Hepatocyte (in vitro differentiated cells): ENCODE measurements around the gene CNTNAP2. TPM values are rescaled to one million over a fixed set of nuclear protein-coding genes. Genes with fewer than 3 reads are reported as not detected.

Experiments used
- DNase-seq: peaks from one replicate; pipeline ENCODE4 v3.0.0-alpha.2; 2016; ENCODE audit warnings: low spot score
- H2AFZ ChIP-seq: fragments of 200-600 bp; sonication (generic); 2 replicates; pipeline ENCODE4 v1.6.0; 2016; ENCODE audit warnings: antibody characterized with exemption, mild to moderate bottlenecking
- H3K27ac ChIP-seq: fragments of 200-600 bp; sonication (generic); 2 replicates; pipeline ENCODE4 v1.5.1; 2016; ENCODE audit warnings: mild to moderate bottlenecking
- H3K27me3 ChIP-seq: fragments of 200-600 bp; sonication (generic); 2 replicates; pipeline ENCODE4 v1.6.1; 2016
- H3K36me3 ChIP-seq: fragments of 200-600 bp; sonication (generic); replicated peaks from 2 replicates; pipeline ENCODE4 v1.5.1; 2016; ENCODE audit warnings: low read depth; ENCODE audit not compliant: insufficient read depth
- H3K4me1 ChIP-seq: fragments of 200-600 bp; sonication (generic); 2 replicates; pipeline ENCODE4 v1.5.1; 2016; ENCODE audit warnings: mild to moderate bottlenecking, moderate library complexity; ENCODE audit not compliant: insufficient read depth
- H3K4me2 ChIP-seq: fragments of 200-600 bp; sonication (generic); 2 replicates; pipeline ENCODE4 v1.6.0; 2016
- H3K4me3 ChIP-seq: fragments of 200-600 bp; sonication (generic); 2 replicates; pipeline ENCODE4 v1.5.1; 2016; ENCODE audit warnings: mild to moderate bottlenecking
- H3K79me2 ChIP-seq: fragments of 200-600 bp; sonication (generic); 2 replicates; pipeline ENCODE4 v1.6.0; 2017; ENCODE audit warnings: mild to moderate bottlenecking
- H3K9me2 ChIP-seq: fragments of 200-600 bp; sonication (generic); replicated peaks from 2 replicates; pipeline ENCODE4 v1.6.0; 2017; ENCODE audit warnings: mild to moderate bottlenecking; ENCODE audit not compliant: insufficient read depth
- H3K9me3 ChIP-seq: fragments of 200-600 bp; sonication (generic); 2 replicates; pipeline ENCODE4 v1.5.1; 2016; ENCODE audit warnings: low read depth, mild to moderate bottlenecking
- H4K20me1 ChIP-seq: fragments of 200-600 bp; sonication (generic); 2 replicates; pipeline ENCODE4 v1.6.0; 2016; ENCODE audit warnings: mild to moderate bottlenecking; ENCODE audit not compliant: insufficient read depth, poor library complexity, severe bottlenecking
- CTCF ChIP-seq: fragments of 200-600 bp; sonication (generic); IDR thresholded peaks from 2 replicates; pipeline ENCODE4 v1.5.1; 2016; ENCODE audit warnings: antibody characterized with exemption, mild to moderate bottlenecking; ENCODE audit not compliant: poor library complexity
- EZH2 ChIP-seq: fragments of 200-600 bp; sonication (generic); IDR thresholded peaks from 2 replicates; pipeline ENCODE4 v1.6.1; 2016; ENCODE audit warnings: antibody characterized with exemption, mild to moderate bottlenecking, borderline replicate concordance
- EZH2phosphoT487 ChIP-seq: fragments of 200-600 bp; sonication (generic); IDR thresholded peaks from one replicate; pipeline ENCODE4 v1.6.1; 2018; ENCODE audit warnings: antibody characterized with exemption, mild to moderate bottlenecking, low read depth, moderate library complexity; ENCODE audit not compliant: unreplicated experiment, severe bottlenecking
- WGBS: methylation state at CpG from one replicate; pipeline ENCODE4 v1.1.6; 2016; ENCODE audit warnings: low lambda C conversion rate; ENCODE audit errors: missing lambda C conversion rate; 5-methylcytosine and 5-hydroxymethylcytosine counted together
- polyA plus RNA-seq: library from polyadenylated mRNA; unstranded; fragments of >200 nt; fragmentation: Nextera tagmentation; extraction: Ambion mirVana; gene quantifications from 2 replicates; pipeline ENCODE4 v1.2.1, GENCODE V29; 2016
- total RNA-seq: library from RNA; depleted of rRNA; stranded (reverse); fragments of >200 nt; gene quantifications from 2 replicates; pipeline ENCODE4 v1.2.3, GENCODE V29; 2014

Gene CNTNAP2
- total and polyA plus RNA-seq, 2 experiments from 2014 or later = 7.5 to 14.7 TPM

- TF ChIP-seq CTCF = no peak
- no peak for TF ChIP-seq EZH2phosphoT487
- no peak for TF ChIP-seq EZH2
- no peak for DNase-seq
- Histone ChIP-seq H3K4me3 (no peak overlapping the region), H4K20me1 (no peaks in the 10 kb centered on the region), H3K9me2 (no peaks in the 10 kb centered on the region), H3K4me1 (no peaks in the 10 kb centered on the region), H3K79me2 (no peaks in the 10 kb centered on the region), H3K27ac (no peak overlapping the region), H2AFZ (no peak overlapping the region), H3K9me3 (no peaks in the 10 kb centered on the region), H3K4me2 (no peak overlapping the region), H3K36me3 (no peaks in the 10 kb centered on the region), H3K27me3 (no peaks in the 10 kb centered on the region)
- WGBS = 44% methylated on average over 5 of the region's 5 CpGs
Observed at GRCh38 chr7:147584771-147585193, 1468.2 kb downstream of the CNTNAP2 start.

- Histone ChIP-seq H4K20me1 (no peaks in the 10 kb centered on the region), H3K9me3 (no peaks in the 10 kb centered on the region)
- TF ChIP-seq EZH2phosphoT487 (no peak), CTCF (no peak), EZH2 (no peak)
Observed at GRCh38 chr7:147586110-147586509, 1469.5 kb downstream of the CNTNAP2 start.

DNA sequence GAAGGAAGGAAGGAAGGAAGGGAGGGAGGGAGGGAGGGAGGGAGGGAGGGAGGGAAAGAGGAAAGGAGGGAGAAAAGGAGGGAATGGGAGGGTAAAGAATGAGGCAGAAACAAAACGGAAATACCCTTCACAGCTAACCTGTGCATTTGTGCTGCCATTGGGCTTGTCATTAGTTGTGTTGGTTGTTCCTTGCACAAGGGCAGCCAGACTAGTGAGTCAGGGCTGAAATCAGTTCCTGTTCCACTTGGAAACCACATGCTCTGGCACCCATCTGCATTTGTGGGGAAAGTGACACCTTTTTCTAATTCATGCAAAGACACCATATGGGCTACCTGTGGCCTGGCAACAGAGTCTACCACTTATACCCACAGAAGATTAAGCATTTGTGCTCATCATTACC, 1469.9 kb downstream of the CNTNAP2 start:
- Histone ChIP-seq H3K9me3 (no peaks in the 10 kb centered on the region), H3K27me3 (no peaks in the 10 kb centered on the region), H3K4me1 (no peaks in the 10 kb centered on the region), H3K27ac (no peak overlapping the region), H2AFZ (no peak overlapping the region), H3K4me3 (no peak overlapping the region), H3K79me2 (no peaks in the 10 kb centered on the region), H3K36me3 (no peaks in the 10 kb centered on the region), H3K9me2 (no peaks in the 10 kb centered on the region), H4K20me1 (no peaks in the 10 kb centered on the region), H3K4me2 (no peak overlapping the region)
- WGBS = no CpG with 5 or more reads among the region's 1 CpG
- DNase-seq = no peak
- TF ChIP-seq EZH2phosphoT487 = no peak
- TF ChIP-seq EZH2 = no peak
- TF ChIP-seq CTCF = no peak

More at GRCh38 chr7:147586110-147586509, 1469.5 kb downstream of the CNTNAP2 start:
- Histone ChIP-seq H3K9me2 (no peaks in the 10 kb centered on the region), H3K4me1 (no peaks in the 10 kb centered on the region), H3K27me3 (no peaks in the 10 kb centered on the region), H3K27ac (no peak overlapping the region), H3K36me3 (no peaks in the 10 kb centered on the region), H2AFZ (no peak overlapping the region), H3K79me2 (no peaks in the 10 kb centered on the region), H3K4me3 (no peak overlapping the region), H3K4me2 (no peak overlapping the region)
- WGBS = 0% methylated on average over 1 of the region's 1 CpG
- no peak for DNase-seq
